Gastrocnemius medialis (tissue), 4 donors: ENCODE results near the gene WASL. TPM values are rescaled to one million over a fixed set of nuclear protein-coding genes. Genes with fewer than 3 reads are reported as not detected.

Source experiments
- ATAC-seq, 2 donors: fragments of 150-250 bp; one replicate each; pipeline ENCODE4 v1.9.1; 2016
- DNase-seq, 2 donors: peaks; one replicate each; pipeline ENCODE4 v3.0.0-alpha.2; 2019
- H3K27ac ChIP-seq, 4 donors: fragments of 200-600 bp; sonication (generic); 1 replicate in 1 of 4; 2 replicates in 3 of 4; pipeline ENCODE4 v1.5.1; 2016 to 2018; ENCODE audit warnings: mild to moderate bottlenecking in 2 of 4, moderate library complexity in 1 of 4
- H3K27me3 ChIP-seq, 3 donors: fragments of 200-600 bp; sonication (generic) in 2 of 3; 1 replicate in 1 of 3; 2 replicates in 2 of 3; pipeline versions ENCODE4 v1.5.1 to v1.6.0; 2016 to 2019; ENCODE audit warnings: mild to moderate bottlenecking in 1 of 3, moderate library complexity in 1 of 3
- H3K36me3 ChIP-seq, 2 donors: fragments of 200-600 bp; sonication (generic) in 1 of 2; one replicate each; pipeline ENCODE4 v1.5.1; 2017 to 2018
- H3K4me1 ChIP-seq, 2 donors: fragments of 200-600 bp; sonication (generic) in 1 of 2; one replicate each; pipeline ENCODE4 v1.5.1; 2016 to 2017; ENCODE audit warnings: mild to moderate bottlenecking in 2 of 2
- H3K4me3 ChIP-seq, 4 donors: fragments of 200-600 bp; sonication (generic) in 3 of 4; 1 replicate in 1 of 4; 2 replicates in 3 of 4; pipeline ENCODE4 v1.5.1; 2016 to 2019; ENCODE audit warnings: mild to moderate bottlenecking in 2 of 4
- H3K9me3 ChIP-seq, 3 donors: fragments of 200-600 bp; sonication (generic) in 2 of 3; 1 replicate in 1 of 3; 2 replicates in 2 of 3; pipeline ENCODE4 v1.5.1; 2016 to 2019
- POLR2A ChIP-seq, 2 donors: fragments of 450-650 bp; IDR thresholded peaks; one replicate each; pipeline ENCODE4 v1.6.1; 2017; ENCODE audit warnings: antibody characterized with exemption in 2 of 2, mild to moderate bottlenecking in 2 of 2, moderate library complexity in 2 of 2
- in situ Hi-C, 4 donors: fragments of 200-750 bp; cut with MboI; loops; one replicate each; pipeline versions ENCODE4 v1.15.0 to v1.8.0; 2017; ENCODE audit warnings: low sequenced_read_pairs in 4 of 4
- intact Hi-C: fragments of 100-400 bp; cut with DNase I; formaldehyde crosslinking; loops from one replicate; pipeline ENCODE4 v1.15.1; 2023; ENCODE audit warnings: low total_unique reads
- total RNA-seq, 4 donors: library from RNA; depleted of rRNA; stranded (reverse); fragments of >200 nt; gene quantifications; one replicate each; pipeline versions ENCODE4 v1.1.0 to v1.2.3, GENCODE V29; 2016
- TF ChIP-seq, protein P1 (sequence below), 5 experiments: fragments of 450-650 bp in 3 of 5; fragments of 200-600 bp in 2 of 5; sonication (generic) in 2 of 5; IDR thresholded peaks in 4 of 5; conservative IDR thresholded peaks in 1 of 5; 1 replicate in 4 of 5; 2 replicates in 1 of 5; pipeline ENCODE4 v1.5.1; 2016 to 2019; ENCODE audit warnings: antibody characterized with exemption in 5 of 5, mild to moderate bottlenecking in 3 of 5, moderate library complexity in 3 of 5

Gene WASL
- total RNA-seq, 4 donors from 2014 or later, result 29.0 to 40.4 (median 33.0) TPM

DNA sequence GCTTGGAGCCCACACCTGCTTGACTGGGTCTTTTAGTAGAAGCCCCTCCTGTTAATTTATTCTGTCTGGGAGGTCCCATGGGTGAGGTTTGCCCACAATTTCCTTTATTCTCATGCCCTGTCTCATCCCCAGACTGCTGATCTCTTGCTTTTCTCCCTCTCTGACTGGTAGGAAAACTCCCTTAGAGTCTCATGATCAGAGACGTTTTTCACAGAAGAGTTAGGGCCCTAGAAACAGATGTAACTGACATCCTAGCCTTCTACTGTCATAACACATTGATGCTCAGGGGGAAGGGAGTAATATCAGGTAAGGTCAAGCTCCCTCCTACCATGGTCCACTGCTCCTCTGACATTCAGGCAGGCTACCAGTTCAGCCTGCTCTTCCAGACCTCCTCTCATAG lies 43.7 kb upstream of the WASL start:
- Histone ChIP-seq H3K36me3 (no peaks in the 10 kb centered on the region), H3K27ac (no peak overlapping the region), H3K27me3 (no peaks in the 10 kb centered on the region), H3K9me3 (no peaks in the 10 kb centered on the region), H3K4me3 (no peak overlapping the region), H3K4me1 (peaks cover 0 to 7% of the 10 kb centered on the region in 2 donors)
- ATAC-seq (no peak), DNase-seq (no peak)
- intact Hi-C loops (no loop called here), in situ Hi-C loops (loop anchor here in 1 of 4 donors (10.0 kb wide), 1 partner anchor 82 kb away; no protein-coding TSS in a partner anchor)
- TF ChIP-seq, protein P1, sequence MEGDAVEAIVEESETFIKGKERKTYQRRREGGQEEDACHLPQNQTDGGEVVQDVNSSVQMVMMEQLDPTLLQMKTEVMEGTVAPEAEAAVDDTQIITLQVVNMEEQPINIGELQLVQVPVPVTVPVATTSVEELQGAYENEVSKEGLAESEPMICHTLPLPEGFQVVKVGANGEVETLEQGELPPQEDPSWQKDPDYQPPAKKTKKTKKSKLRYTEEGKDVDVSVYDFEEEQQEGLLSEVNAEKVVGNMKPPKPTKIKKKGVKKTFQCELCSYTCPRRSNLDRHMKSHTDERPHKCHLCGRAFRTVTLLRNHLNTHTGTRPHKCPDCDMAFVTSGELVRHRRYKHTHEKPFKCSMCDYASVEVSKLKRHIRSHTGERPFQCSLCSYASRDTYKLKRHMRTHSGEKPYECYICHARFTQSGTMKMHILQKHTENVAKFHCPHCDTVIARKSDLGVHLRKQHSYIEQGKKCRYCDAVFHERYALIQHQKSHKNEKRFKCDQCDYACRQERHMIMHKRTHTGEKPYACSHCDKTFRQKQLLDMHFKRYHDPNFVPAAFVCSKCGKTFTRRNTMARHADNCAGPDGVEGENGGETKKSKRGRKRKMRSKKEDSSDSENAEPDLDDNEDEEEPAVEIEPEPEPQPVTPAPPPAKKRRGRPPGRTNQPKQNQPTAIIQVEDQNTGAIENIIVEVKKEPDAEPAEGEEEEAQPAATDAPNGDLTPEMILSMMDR (IDR thresholded peaks at IDR 0.05 in 4 of 5, conservative IDR thresholded peaks at IDR 0.05 in 1 of 5), result no peak
- TF ChIP-seq POLR2A (IDR thresholded peaks at IDR 0.05), result no peak

DNA sequence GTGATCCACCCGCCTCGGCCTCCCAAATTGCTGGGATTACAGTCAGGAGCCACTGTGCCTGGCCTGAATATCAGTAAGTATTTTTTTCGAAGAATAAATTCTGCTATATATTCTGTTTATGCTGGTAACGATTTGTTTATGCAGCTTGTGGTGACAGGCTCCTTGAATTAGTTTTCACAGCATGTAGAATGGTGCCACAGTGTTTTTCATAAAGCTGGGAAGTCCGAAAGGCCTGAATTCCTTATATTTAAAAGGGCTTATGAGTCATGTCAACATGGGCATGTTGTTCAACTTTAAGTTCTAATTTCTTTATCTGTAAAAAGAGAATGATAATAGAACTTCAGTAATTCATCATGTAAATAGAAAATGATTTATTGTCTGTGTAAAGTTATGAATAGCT lies 42.2 kb upstream of the WASL start:
- Histone ChIP-seq H3K27me3 (no peaks in the 10 kb centered on the region), H3K4me1 (no peaks in the 10 kb centered on the region), H3K9me3 (no peaks in the 10 kb centered on the region), H3K36me3 (no peaks in the 10 kb centered on the region), H3K27ac (no peak overlapping the region), H3K4me3 (no peak overlapping the region)
- no peak for ATAC-seq
- no peak for DNase-seq
- TF ChIP-seq POLR2A (IDR thresholded peaks at IDR 0.05), result no peak
- TF ChIP-seq, protein P1 (IDR thresholded peaks at IDR 0.05 in 4 of 5, conservative IDR thresholded peaks at IDR 0.05 in 1 of 5), result no peak
- intact Hi-C loops, result no loop called here
- in situ Hi-C loops, result loop anchor here in 1 of 4 donors (10.0 kb wide), 1 partner anchor 84 kb away; no protein-coding TSS in a partner anchor

DNA sequence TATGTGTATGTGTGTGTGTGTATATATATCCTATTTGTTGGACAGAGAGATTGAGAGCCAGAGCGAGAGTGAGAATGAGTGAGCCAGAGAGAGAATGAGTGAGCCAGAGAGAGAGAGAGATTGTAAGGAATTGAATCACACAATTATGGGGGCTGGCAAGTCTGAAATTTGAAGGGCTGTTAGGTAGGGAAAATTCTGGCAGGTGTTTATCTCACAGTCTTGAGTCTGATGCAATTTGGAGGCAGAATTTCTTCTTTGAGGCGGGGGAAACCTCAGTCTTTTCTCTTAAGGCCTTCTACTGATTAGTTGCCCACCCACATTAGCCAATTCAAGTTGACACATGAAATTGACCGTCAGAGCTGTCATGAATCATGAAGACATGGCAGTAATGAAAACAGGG lies 41.0 kb upstream of the WASL start:
- DNase-seq (no peak), ATAC-seq (no peak)
- H3K27ac ChIP-seq, result no peak overlapping the region
- in situ Hi-C loops (loop anchor here in 1 of 4 donors (10.0 kb wide), 1 partner anchor 85 kb away; no protein-coding TSS in a partner anchor), intact Hi-C loops (no loop called here)
- TF ChIP-seq, protein P1 (IDR thresholded peaks at IDR 0.05 in 4 of 5, conservative IDR thresholded peaks at IDR 0.05 in 1 of 5), result no peak
- no peaks in the 10 kb centered on the region for H3K36me3 ChIP-seq
- no peak overlapping the region for H3K4me3 ChIP-seq
- H3K9me3 ChIP-seq, result no peaks in the 10 kb centered on the region
- no peaks in the 10 kb centered on the region for H3K4me1 ChIP-seq
- H3K27me3 ChIP-seq, result no peaks in the 10 kb centered on the region

DNA sequence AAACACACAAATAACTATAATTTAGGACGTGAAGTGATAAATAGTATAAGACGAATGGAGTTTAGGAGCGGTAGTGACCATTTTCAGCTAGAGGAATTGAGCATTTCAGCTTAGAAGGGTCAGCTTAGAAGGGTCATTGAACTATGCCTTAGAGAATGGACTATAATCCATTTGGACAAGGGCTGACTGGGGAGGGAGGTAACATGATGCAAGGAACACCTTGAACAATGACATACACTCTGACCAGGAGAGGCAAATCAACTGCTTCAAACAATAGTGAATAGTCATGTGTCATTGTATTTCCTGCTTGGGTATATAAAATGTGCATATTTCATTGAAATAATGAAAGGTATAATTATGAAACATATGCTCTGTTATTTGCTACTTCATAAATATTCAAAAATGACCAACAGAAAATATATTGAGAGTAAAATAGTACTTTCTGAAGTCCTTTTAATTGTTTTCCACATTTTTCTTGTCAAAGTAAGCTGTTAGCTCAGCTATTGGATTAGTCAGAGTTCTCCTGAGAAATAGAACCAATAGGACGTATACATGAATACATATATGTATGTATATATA lies 40.5 kb upstream of the WASL start:
- H3K4me1 ChIP-seq, result no peaks in the 10 kb centered on the region
- H3K36me3 ChIP-seq, result no peaks in the 10 kb centered on the region
- intact Hi-C loops (no loop called here), in situ Hi-C loops (no loop called here)
- no peaks in the 10 kb centered on the region for H3K27me3 ChIP-seq
- no peaks in the 10 kb centered on the region for H3K9me3 ChIP-seq
- DNase-seq (no peak), ATAC-seq (no peak)
- no peak overlapping the region for H3K4me3 ChIP-seq
- no peak overlapping the region for H3K27ac ChIP-seq
- TF ChIP-seq POLR2A (IDR thresholded peaks at IDR 0.05), result no peak
- TF ChIP-seq, protein P1 (IDR thresholded peaks at IDR 0.05 in 4 of 5, conservative IDR thresholded peaks at IDR 0.05 in 1 of 5), result no peak

DNA sequence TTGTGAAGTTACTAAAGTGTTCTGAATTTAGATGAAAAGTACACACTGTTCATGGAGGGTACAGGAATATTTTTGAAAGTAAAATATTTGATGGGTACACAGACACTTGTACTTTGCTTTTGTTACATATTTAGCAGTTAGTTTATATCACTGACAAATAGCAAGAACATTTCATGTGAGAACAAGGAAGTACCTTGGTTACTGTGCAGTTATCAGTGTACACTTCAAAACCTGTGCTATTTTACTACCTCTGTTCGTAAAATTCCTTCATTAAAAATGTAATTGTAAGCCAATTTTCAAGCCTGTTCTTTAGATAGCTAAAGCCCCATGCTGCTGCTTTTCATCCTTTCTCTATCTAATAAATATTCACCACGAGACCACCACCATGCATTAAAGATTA lies 39.8 kb upstream of the WASL start:
- ATAC-seq (no peak), DNase-seq (no peak)
- in situ Hi-C loops (no loop called here), intact Hi-C loops (no loop called here)
- Histone ChIP-seq H3K27ac (no peak overlapping the region), H3K9me3 (no peaks in the 10 kb centered on the region), H3K36me3 (no peaks in the 10 kb centered on the region), H3K4me3 (no peak overlapping the region), H3K4me1 (no peaks in the 10 kb centered on the region), H3K27me3 (no peaks in the 10 kb centered on the region)
- no peak for TF ChIP-seq POLR2A (IDR thresholded peaks at IDR 0.05)
- TF ChIP-seq, protein P1 (IDR thresholded peaks at IDR 0.05 in 4 of 5, conservative IDR thresholded peaks at IDR 0.05 in 1 of 5), result no peak
